A673 (cell line): Measurements from ENCODE around the gene EPHB2. TPM values are rescaled to one million over a fixed set of nuclear protein-coding genes. Genes with fewer than 3 reads are reported as not detected.

Experiments used
- BruUV-seq: library from RNA; stranded (reverse); fragments of 400-500 nt; replicated peaks from 2 replicates; lab custom pipeline; 2021; lab: Mats Ljungman, UMichigan
- CTCF ChIA-PET: fragments of 300-600 bp; sonication (Branson Sonifier 250); formaldehyde crosslinking; loops from one replicate; lab custom pipeline; 2022; ENCODE audit warnings: antibody characterized with exemption; lab: Charles Lee
- POLR2A ChIA-PET: fragments of 300-600 bp; sonication (Branson Sonifier 250); formaldehyde crosslinking; loops from one replicate; lab custom pipeline; 2022; ENCODE audit warnings: antibody characterized with exemption; ENCODE audit not compliant: low non-redundant PET; lab: Charles Lee
- DNase-seq: peaks from one replicate; pipeline ENCODE4 v3.0.0-alpha.2; 2015; ENCODE audit warnings: low spot score
- H3K27ac ChIP-seq: fragments of 200-600 bp; sonication (generic); 2 replicates; pipeline ENCODE4 v1.5.1; 2016; ENCODE audit warnings: mixed run types, low read depth, mild to moderate bottlenecking, mixed read lengths, antibody characterized with exemption, low read length; ENCODE audit not compliant: poor library complexity, severe bottlenecking
- H3K27me3 ChIP-seq: fragments of 200-600 bp; sonication (generic); replicated peaks from 2 replicates; pipeline ENCODE4 v1.6.1; 2017; ENCODE audit warnings: mixed run types, low read depth, mild to moderate bottlenecking, mixed read lengths, antibody characterized with exemption, low read length; ENCODE audit not compliant: insufficient read depth, poor library complexity
- H3K36me3 ChIP-seq: fragments of 200-600 bp; sonication (generic); 2 replicates; pipeline ENCODE4 v1.6.1; 2016; ENCODE audit warnings: mixed run types, mild to moderate bottlenecking, mixed read lengths, antibody characterized with exemption, low read length; ENCODE audit not compliant: insufficient read depth, poor library complexity, severe bottlenecking
- H3K4me1 ChIP-seq: fragments of 200-600 bp; sonication (generic); 2 replicates; pipeline ENCODE4 v1.6.1; 2017; ENCODE audit warnings: mixed run types, mild to moderate bottlenecking, mixed read lengths, antibody characterized with exemption, low read length; ENCODE audit not compliant: insufficient read depth, poor library complexity, severe bottlenecking
- H3K4me3 ChIP-seq: fragments of 200-600 bp; sonication (generic); 2 replicates; pipeline ENCODE4 v1.5.1; 2016; ENCODE audit warnings: low read depth, mixed run types, mild to moderate bottlenecking, mixed read lengths, low read length; ENCODE audit not compliant: poor library complexity, severe bottlenecking
- H3K9me3 ChIP-seq: fragments of 200-600 bp; sonication (generic); 2 replicates; pipeline ENCODE4 v1.6.1; 2016; ENCODE audit warnings: mixed run types, low read depth, mild to moderate bottlenecking, mixed read lengths, antibody characterized with exemption, low read length; ENCODE audit not compliant: poor library complexity, severe bottlenecking
- EZH2 ChIP-seq: fragments of 200-600 bp; sonication (generic); IDR thresholded peaks from 2 replicates; pipeline ENCODE4 v1.6.1; 2017; ENCODE audit warnings: borderline replicate concordance, low read depth, mild to moderate bottlenecking, mixed read lengths, antibody characterized with exemption, low read length; ENCODE audit not compliant: poor library complexity, severe bottlenecking
- intact Hi-C: fragments of 100-400 bp; cut with micrococcal nuclease; formaldehyde crosslinking; loops from one replicate; pipeline ENCODE4 v1.10.0; 2022; ENCODE audit not compliant: unreplicated experiment
- total RNA-seq: library from RNA; stranded (reverse); gene quantifications from 2 replicates; pipeline ENCODE4 v1.2.3, GENCODE V29; 2021
- TF ChIP-seq, protein P1 (sequence below): fragments of 300-800, 200-600 bp; sonication (generic); conservative IDR thresholded peaks from 2 replicates; pipeline ENCODE4 v1.5.1; 2017; ENCODE audit warnings: low read depth, mild to moderate bottlenecking, antibody characterized with exemption, low read length, moderate library complexity, mixed read lengths

EPHB2 gene
- total RNA-seq, 1 experiment from 2014 or later, result 10.4 TPM

- TF ChIP-seq EZH2, result no peak
- TF ChIP-seq, protein P1, sequence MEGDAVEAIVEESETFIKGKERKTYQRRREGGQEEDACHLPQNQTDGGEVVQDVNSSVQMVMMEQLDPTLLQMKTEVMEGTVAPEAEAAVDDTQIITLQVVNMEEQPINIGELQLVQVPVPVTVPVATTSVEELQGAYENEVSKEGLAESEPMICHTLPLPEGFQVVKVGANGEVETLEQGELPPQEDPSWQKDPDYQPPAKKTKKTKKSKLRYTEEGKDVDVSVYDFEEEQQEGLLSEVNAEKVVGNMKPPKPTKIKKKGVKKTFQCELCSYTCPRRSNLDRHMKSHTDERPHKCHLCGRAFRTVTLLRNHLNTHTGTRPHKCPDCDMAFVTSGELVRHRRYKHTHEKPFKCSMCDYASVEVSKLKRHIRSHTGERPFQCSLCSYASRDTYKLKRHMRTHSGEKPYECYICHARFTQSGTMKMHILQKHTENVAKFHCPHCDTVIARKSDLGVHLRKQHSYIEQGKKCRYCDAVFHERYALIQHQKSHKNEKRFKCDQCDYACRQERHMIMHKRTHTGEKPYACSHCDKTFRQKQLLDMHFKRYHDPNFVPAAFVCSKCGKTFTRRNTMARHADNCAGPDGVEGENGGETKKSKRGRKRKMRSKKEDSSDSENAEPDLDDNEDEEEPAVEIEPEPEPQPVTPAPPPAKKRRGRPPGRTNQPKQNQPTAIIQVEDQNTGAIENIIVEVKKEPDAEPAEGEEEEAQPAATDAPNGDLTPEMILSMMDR, result no peak
- intact Hi-C loops, result no loop called here
- no peaks in the 10 kb centered on the region for H3K36me3 ChIP-seq
- no peaks in the 10 kb centered on the region for H3K27me3 ChIP-seq
- DNase-seq, result no peak
- H3K4me3 ChIP-seq, result no peak overlapping the region
- H3K9me3 ChIP-seq, result no peaks in the 10 kb centered on the region
- H3K27ac ChIP-seq, result no peak overlapping the region
- ChIA-PET CTCF (no interaction called here), POLR2A (no interaction called here)
- BruUV-seq, result no TSS peak
- no peaks in the 10 kb centered on the region for H3K4me1 ChIP-seq
Observed at GRCh38 chr1:22793647-22794046, 83.0 kb downstream of the EPHB2 start.

GRCh38 chr1:22794647-22795365 lies 84.2 kb downstream of the EPHB2 start:
- TF ChIP-seq, protein P1, result no peak
- TF ChIP-seq EZH2, result no peak
- POLR2A ChIA-PET, result no interaction called here
- Histone ChIP-seq H3K27me3 (no peaks in the 10 kb centered on the region), H3K36me3 (no peaks in the 10 kb centered on the region), H3K27ac (no peak overlapping the region), H3K4me1 (no peaks in the 10 kb centered on the region), H3K4me3 (no peak overlapping the region), H3K9me3 (no peaks in the 10 kb centered on the region)
- CTCF ChIA-PET, result no interaction called here
- intact Hi-C loops, result no loop called here
- DNase-seq, result no peak
- no TSS peak for BruUV-seq

GRCh38 chr1:22795366-22795714 lies 84.7 kb downstream of the EPHB2 start:
- BruUV-seq, result no TSS peak
- TF ChIP-seq EZH2, result no peak
- TF ChIP-seq, protein P1, result no peak
- ChIA-PET CTCF (no interaction called here), POLR2A (no interaction called here)
- Histone ChIP-seq H3K4me1 (no peaks in the 10 kb centered on the region), H3K36me3 (no peaks in the 10 kb centered on the region), H3K4me3 (no peak overlapping the region), H3K27ac (no peak overlapping the region), H3K27me3 (no peaks in the 10 kb centered on the region), H3K9me3 (no peaks in the 10 kb centered on the region)
- intact Hi-C loops, result no loop called here
- DNase-seq, result no peak
